ENCODE results near the gene AGRN.
"Not testable (repeated sequence)": the region's sequence is repeated elsewhere in the genome, so short reads cannot be mapped to it uniquely, and the experiment has no call there.

The AGRN gene

DNA sequence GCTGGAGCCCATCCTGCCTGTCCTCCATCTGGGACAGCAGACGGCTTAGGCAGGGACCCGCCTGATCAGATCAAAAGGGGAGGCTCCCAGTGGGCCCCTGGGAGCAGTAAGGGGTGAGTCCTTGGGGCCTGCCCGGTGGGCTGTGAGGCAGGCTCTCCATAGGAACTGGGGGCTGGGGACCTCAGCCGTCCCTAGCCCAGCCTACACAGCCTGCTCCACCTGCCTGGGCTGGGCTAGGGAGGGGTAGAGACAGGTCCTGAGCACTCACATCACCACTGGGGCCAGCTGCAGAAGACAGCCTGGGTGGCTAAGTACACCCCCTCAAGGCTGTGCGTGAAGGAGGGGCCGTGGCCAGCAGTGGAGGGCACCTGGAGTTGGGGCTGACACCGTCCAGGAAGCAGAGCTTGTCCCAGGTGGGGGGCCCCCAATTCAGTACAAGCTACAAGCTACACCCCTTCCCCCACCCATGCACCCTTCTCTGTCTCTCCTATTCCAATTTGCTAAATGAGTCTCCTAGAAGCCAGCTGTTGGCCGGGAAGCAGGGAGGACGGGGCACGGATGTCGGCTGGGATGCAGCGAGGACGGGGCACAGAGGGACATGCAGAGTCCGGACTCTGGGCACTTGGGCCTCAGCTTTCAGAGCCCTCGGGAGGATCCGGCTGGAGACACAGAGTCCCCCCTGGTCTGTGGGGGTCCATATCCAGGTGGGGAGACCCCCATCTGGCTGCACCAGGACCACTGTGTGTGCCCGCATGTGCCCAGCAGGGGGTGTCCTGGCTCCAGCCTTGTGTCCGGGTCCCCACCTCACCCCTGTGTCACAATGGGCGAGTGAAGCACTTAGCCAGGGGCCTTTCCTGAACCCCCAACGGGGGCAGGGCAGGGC lies 4.9 kb upstream of the AGRN start:
- Histone ChIP-seq H3K4me1 (ENCODE audit: insufficient read depth, low read length) (peaks cover 8% of the 10 kb centered on the region), H3K36me3 (ENCODE audit: insufficient read depth, low read length) (no peaks in the 10 kb centered on the region), H3K27ac (ENCODE audit: low read depth, low read length) (peak overlapping the region; percentile 46; the same call in 1 of the 2 replicates), H3K9ac (ENCODE audit: low read depth, low read length) (no peak overlapping the region), H3K9me3 (ENCODE audit: insufficient read depth, low read depth, low read length) (no peaks in the 10 kb centered on the region), H3K27me3 (ENCODE audit: insufficient read depth, low read length) (peaks cover 9% of the 10 kb centered on the region), H3K4me3 (ENCODE audit: low read length) (peak overlapping the region; percentile 69; the same call in 1 of the 2 replicates)
- 77% methylated on average over 20 of the region's 20 CpGs for WGBS

DNA sequence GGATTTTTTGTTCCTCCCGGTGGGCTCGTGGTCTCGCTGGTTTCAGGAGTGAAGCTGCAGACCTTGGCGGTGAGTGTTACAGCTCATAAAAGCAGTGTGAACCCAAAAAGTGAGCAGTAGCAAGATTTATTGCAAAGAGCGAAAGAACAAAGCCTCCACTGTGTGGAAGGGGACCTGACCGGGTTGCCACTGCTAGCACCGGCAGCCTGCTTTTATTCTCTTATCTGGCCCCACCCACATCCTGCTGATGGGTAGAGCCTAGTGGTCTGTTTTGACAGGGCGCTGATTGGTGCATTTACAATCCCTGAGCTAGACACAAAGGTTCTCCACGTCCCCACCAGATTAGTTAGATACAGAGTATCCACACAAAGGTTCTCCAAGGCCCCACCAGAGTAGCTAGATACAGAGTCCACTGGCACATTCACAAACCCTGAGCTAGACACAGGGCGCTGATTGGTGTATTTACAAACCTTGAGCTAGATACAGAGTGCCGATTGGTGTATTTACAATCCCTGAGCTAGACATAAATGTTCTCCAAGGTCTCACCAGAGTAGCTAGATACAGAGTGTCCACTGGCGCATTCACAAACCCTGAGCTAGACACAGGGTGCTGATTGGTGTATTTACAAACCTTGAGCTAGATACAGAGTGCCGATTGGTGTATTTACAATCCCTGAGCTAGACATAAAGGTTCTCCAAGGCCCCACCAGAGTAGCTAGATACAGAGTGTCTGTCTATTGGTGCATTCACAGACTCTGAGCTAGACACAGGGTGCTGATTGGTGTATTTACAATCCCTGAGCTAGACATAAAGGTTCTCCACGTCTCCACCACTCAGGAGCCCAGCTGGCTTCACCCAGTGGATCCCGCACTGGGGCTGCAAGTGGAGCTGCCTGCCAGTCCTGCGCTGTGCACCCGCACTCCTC lies 2.3 kb upstream of the AGRN start:
- WGBS = 89% methylated on average over 17 of the region's 17 CpGs
- not testable (repeated sequence) for H3K27ac ChIP-seq (ENCODE audit: low read depth, low read length)

DNA sequence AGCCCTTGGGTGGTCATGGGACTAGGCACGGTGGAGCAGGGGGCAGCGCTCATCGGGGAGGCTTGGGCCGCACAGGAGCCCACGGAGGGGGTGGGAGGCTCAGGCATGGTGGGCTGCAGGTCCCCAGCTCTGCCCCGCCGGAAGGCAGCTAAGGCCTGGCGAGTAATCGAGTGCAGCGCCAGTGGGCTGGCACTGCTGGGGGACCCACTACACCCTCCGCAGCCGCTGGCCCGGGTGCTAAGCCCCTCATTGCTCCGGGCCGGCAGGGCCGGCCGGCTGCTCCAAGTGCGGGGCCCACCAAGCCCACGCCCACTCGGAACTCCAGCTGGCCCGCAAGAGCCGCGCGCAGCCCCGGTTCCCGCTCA lies 1.6 kb upstream of the AGRN start:
- WGBS = 92% methylated on average over 26 of the region's 26 CpGs
- not testable (repeated sequence) for H3K4me3 ChIP-seq (ENCODE audit: low read length); H3K9me3 ChIP-seq (ENCODE audit: insufficient read depth, low read depth, low read length); H3K27me3 ChIP-seq (ENCODE audit: insufficient read depth, low read length); H3K9ac ChIP-seq (ENCODE audit: low read depth, low read length); H3K27ac ChIP-seq (ENCODE audit: low read depth, low read length)
- H3K4me1 ChIP-seq (ENCODE audit: insufficient read depth, low read length) = peaks cover 25% of the 10 kb centered on the region
- H3K36me3 ChIP-seq (ENCODE audit: insufficient read depth, low read length) = peaks cover 10% of the 10 kb centered on the region; the same call in 1 of the 2 replicates

More for the DNA sequence above, 2.3 kb upstream of the AGRN start:
- H3K9me3 ChIP-seq (ENCODE audit: insufficient read depth, low read depth, low read length); H3K36me3 ChIP-seq (ENCODE audit: insufficient read depth, low read length); H3K9ac ChIP-seq (ENCODE audit: low read depth, low read length); H3K4me3 ChIP-seq (ENCODE audit: low read length); H3K27me3 ChIP-seq (ENCODE audit: insufficient read depth, low read length): not testable (repeated sequence)
- H3K4me1 ChIP-seq (ENCODE audit: insufficient read depth, low read length) = peaks cover 19% of the 10 kb centered on the region

DNA sequence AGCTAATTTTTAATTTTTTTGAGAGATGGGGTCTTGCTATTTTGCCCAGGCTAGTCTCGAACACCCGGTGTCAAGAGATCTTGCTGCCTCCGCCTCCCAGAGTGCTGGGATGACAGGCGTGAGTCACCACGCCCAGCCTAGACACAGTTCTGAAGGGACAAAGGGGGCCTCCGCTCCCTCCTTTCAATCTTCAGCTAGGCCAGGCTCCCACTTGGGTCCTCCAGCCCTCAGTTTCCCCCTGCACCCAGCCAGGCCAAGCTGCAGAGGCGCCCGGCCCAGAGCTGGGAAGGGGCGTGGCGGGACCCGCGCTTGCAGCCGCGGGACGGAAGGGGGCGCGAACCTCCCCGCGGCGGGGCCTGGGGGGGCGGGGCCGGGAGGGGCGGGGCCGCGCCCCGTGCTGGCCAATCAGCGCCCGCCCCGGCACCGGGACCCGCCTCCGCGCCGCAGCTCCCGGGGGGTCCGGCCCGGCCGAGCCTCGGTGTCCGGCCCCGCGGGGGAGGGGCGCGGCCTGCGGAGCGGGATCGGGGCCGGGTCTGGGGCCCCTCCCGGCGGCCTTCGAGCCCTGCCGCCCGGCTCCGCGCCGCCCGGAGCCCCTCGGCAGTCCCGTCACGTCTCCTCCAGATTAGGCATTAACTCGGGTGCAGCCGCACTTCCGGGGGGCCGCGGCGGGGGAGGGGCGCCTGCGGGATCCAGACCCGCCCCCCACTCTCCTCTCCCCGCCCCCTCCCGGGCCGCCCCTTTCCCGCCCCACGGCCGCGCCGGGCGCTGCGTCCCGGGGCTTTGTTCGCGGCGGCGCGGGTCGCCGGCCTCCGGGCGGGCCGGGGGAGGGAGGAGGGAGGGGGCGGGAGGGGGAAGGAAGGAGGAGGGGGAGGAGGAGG lies 559 bp upstream of the AGRN start:
- peak overlapping the region; percentile 97; the same call in 1 of the 2 replicates for H3K27ac ChIP-seq (ENCODE audit: low read depth, low read length)
- H3K4me1 ChIP-seq (ENCODE audit: insufficient read depth, low read length) = peaks cover 32% of the 10 kb centered on the region
- H3K36me3 ChIP-seq (ENCODE audit: insufficient read depth, low read length) = peaks cover 10% of the 10 kb centered on the region; the same call in 1 of the 2 replicates
- peak overlapping the region; percentile 43; the same call in 1 of the 2 replicates for H3K4me3 ChIP-seq (ENCODE audit: low read length)
- 6% methylated on average over 66 of the region's 91 CpGs for WGBS
- H3K9me3 ChIP-seq (ENCODE audit: insufficient read depth, low read depth, low read length) = no peaks in the 10 kb centered on the region
- no peak overlapping the region for H3K9ac ChIP-seq (ENCODE audit: low read depth, low read length)
- peaks cover under 1% of the 10 kb centered on the region; the same call in 1 of the 2 replicates for H3K27me3 ChIP-seq (ENCODE audit: insufficient read depth, low read length)

DNA sequence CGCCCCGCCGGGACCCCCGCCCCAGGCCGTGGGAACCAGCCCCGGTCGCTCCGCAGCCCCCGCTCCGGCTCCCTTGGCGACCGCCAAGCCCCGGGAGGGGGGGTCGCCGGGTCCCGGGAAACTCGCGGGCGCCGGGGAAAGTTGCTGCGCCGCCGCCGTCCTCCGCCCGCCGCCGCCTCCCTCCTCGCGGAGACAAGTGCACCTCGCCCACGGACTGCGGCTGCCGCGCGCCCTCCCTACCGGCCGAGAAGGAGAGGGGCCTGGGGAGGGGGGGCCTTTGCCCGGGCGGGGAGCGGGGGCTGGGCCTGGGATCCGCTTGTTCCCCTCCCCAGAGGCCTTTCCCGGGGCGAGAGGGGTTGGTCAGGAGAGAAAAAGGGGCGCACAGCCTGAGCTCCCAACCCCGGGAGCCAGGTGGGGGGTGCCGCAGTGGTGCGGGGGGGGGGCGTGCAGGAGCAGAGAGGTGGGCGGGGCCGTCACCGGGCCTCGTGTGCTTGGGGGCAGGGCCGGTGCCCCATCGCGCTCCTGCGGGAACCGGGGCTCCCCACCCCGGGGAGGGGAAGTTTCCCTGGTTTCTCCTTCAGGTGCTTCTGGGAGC lies 592 bp downstream of the AGRN start:
- peak overlapping the region; percentile 81; the same call in 1 of the 2 replicates for H3K27ac ChIP-seq (ENCODE audit: low read depth, low read length)
- peak overlapping the region; percentile 76 for H3K9ac ChIP-seq (ENCODE audit: low read depth, low read length)
- peak overlapping the region; percentile 81 for H3K4me3 ChIP-seq (ENCODE audit: low read length)
- under 1% methylated on average over 46 of the region's 59 CpGs for WGBS
- H3K4me1 ChIP-seq (ENCODE audit: insufficient read depth, low read length) = peaks cover 35% of the 10 kb centered on the region
- no peaks in the 10 kb centered on the region for H3K9me3 ChIP-seq (ENCODE audit: insufficient read depth, low read depth, low read length)
- H3K27me3 ChIP-seq (ENCODE audit: insufficient read depth, low read length) = no peaks in the 10 kb centered on the region
- peaks cover 10% of the 10 kb centered on the region; the same call in 1 of the 2 replicates for H3K36me3 ChIP-seq (ENCODE audit: insufficient read depth, low read length)

DNA sequence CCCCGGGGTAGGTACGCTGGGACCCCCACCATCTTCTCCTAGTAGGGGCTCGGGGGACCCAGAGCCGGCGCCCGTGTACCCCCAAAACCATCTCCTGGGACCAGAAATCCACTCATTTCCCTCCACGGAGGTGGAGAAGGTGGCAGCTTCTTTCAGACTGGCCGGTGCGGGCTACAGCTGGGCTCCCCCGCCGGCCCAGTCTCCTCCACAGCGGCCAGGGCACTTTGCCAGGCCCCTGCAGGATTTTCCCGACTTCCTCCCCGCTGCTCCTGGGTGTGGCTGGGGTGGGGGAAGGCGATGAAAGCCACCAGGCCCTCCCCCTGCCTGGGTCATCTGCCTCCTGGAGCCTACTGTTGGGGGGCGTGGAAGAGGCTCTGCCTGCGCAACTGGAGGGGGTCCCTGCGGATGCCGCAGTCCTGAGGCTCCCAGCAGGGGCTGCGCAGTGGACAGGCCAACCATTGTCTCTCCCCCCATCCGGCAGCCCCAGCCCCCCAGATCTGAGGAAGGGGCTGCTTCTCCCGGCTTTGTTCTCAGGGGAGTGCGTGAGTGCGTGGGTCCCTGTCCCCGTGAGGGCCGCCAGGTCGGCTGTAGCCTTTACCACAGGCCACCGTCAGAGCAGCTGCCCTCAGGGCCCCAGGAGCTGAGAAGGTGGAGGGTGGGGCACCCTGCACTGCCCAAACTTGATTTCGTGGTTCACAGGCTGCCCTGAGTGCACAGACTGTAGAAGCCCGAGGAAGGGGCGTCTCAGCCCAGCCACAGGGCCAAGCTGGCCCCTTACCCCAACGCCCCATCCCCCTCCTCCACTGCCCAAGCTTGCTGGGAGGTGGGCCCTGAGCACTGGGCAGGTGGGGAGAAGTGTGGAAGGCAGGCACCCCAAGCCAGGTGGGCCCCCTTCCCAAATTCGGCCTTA lies 1.3 kb downstream of the AGRN start:
- Histone ChIP-seq H3K9me3 (ENCODE audit: insufficient read depth, low read depth, low read length) (no peaks in the 10 kb centered on the region), H3K4me3 (ENCODE audit: low read length) (peak overlapping the region; percentile 81), H3K27me3 (ENCODE audit: insufficient read depth, low read length) (no peaks in the 10 kb centered on the region), H3K27ac (ENCODE audit: low read depth, low read length) (peak overlapping the region; percentile 41; the same call in 1 of the 2 replicates), H3K36me3 (ENCODE audit: insufficient read depth, low read length) (peaks cover 10% of the 10 kb centered on the region; the same call in 1 of the 2 replicates), H3K4me1 (ENCODE audit: insufficient read depth, low read length) (peaks cover 35% of the 10 kb centered on the region), H3K9ac (ENCODE audit: low read depth, low read length) (peak overlapping the region; percentile 67)
- 15% methylated on average over 31 of the region's 33 CpGs for WGBS

DNA sequence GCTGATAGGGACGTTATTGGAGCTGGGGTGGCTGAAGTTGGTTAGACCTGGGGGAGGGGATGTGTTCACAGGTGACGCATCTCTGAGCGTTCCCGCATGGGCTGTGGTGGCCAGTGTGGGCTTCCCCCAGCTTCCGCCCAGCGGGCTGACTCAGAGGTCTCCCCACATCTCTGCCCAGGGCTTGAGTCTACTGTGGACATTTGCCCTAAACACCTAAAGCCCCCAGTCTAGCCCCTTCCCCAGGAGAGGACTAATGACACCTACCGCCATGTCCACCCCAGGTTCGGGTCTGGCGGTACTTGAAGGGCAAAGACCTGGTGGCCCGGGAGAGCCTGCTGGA lies 2.0 kb downstream of the AGRN start:
- no peak overlapping the region for H3K4me3 ChIP-seq (ENCODE audit: low read length)
- H3K4me1 ChIP-seq (ENCODE audit: insufficient read depth, low read length) = peaks cover 35% of the 10 kb centered on the region
- H3K36me3 ChIP-seq (ENCODE audit: insufficient read depth, low read length) = peaks cover 10% of the 10 kb centered on the region; the same call in 1 of the 2 replicates
- no peaks in the 10 kb centered on the region for H3K27me3 ChIP-seq (ENCODE audit: insufficient read depth, low read length)
- H3K9me3 ChIP-seq (ENCODE audit: insufficient read depth, low read depth, low read length) = no peaks in the 10 kb centered on the region
- H3K9ac ChIP-seq (ENCODE audit: low read depth, low read length) = no peak overlapping the region
- 92% methylated on average over 10 of the region's 10 CpGs for WGBS
- no peak overlapping the region; the same call in 1 of the 2 replicates for H3K27ac ChIP-seq (ENCODE audit: low read depth, low read length)

DNA sequence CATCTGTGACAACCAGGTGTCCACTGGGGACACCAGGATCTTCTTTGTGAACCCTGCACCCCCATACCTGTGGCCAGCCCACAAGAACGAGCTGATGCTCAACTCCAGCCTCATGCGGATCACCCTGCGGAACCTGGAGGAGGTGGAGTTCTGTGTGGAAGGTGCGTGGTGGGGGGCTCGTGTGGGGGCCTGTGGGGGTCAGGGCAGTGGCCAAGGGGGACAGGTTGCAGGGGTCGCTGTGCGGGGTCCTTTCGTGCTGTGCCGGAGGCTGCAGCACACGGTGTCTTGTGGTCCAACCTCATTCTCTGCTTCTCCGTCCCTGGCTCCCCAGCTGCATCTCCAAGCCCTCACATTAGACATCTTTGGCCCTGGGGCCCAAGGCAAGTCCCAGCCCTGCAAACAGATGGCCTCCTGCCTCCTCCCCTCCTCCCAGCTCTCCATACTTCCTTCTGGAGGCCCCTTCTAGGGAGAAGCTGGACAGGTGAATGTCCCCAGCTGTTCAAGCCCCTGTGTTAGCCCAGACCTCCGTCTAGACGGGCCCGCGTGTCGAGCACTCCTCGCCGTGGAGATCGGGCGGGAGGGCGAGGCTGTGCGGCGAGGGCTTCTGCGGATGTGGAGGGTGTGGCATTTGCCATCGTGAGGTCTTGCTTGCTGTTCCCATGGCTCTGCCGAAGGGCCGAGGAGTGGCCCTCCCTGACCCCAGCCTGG lies 2.5 kb downstream of the AGRN start:
- no peaks in the 10 kb centered on the region for H3K9me3 ChIP-seq (ENCODE audit: insufficient read depth, low read depth, low read length)
- H3K4me1 ChIP-seq (ENCODE audit: insufficient read depth, low read length) = peaks cover 35% of the 10 kb centered on the region
- WGBS = 90% methylated on average over 27 of the region's 27 CpGs
- H3K27ac ChIP-seq (ENCODE audit: low read depth, low read length) = no peak overlapping the region
- peaks cover 15% of the 10 kb centered on the region for H3K36me3 ChIP-seq (ENCODE audit: insufficient read depth, low read length)
- H3K9ac ChIP-seq (ENCODE audit: low read depth, low read length) = no peak overlapping the region
- no peaks in the 10 kb centered on the region; the same call in 1 of the 2 replicates for H3K27me3 ChIP-seq (ENCODE audit: insufficient read depth, low read length)
- H3K4me3 ChIP-seq (ENCODE audit: low read length) = no peak overlapping the region

DNA sequence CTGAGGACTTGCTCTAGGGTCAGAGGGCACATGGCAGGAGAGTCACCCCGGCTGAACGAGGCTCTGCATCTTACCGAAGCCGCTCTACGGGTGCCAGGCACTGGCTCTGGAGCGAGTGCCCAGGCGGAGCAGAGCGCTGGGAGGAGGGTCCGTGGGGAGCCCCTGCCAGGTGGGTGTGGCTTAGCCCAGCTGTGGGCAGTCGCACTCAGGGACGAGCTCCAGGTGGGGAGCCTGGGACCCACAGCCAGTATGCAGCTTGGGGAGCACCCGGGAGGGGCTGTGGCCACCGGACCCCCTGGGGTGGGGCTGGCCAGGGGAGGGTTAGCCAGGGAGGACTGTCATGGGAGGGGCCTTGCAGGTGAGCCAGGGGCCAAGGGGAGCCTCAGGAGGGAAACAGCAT lies 3.8 kb downstream of the AGRN start:
- Histone ChIP-seq H3K9me3 (ENCODE audit: insufficient read depth, low read depth, low read length) (no peaks in the 10 kb centered on the region), H3K4me1 (ENCODE audit: insufficient read depth, low read length) (peaks cover 35% of the 10 kb centered on the region), H3K36me3 (ENCODE audit: insufficient read depth, low read length) (peaks cover 16% of the 10 kb centered on the region), H3K4me3 (ENCODE audit: low read length) (no peak overlapping the region), H3K27ac (ENCODE audit: low read depth, low read length) (peak overlapping the region; percentile 58; the same call in 1 of the 2 replicates), H3K27me3 (ENCODE audit: insufficient read depth, low read length) (no peaks in the 10 kb centered on the region; the same call in 1 of the 2 replicates), H3K9ac (ENCODE audit: low read depth, low read length) (no peak overlapping the region)
- WGBS = 86% methylated on average over 13 of the region's 13 CpGs
